Stromal cell of bone marrow (primary cell): Measurements from ENCODE around the gene CFAP90.

Experiments used
- DNase-seq: peaks from one replicate; pipeline ENCODE4 v3.0.0-alpha.2; 2012; ENCODE audit warnings: low read depth

CFAP90 gene

GRCh38 chr5:7868427-7868772, 17.5 kb upstream of the CFAP90 start:
- no peak for DNase-seq

GRCh38 chr5:7867260-7867659, 16.3 kb upstream of the CFAP90 start:
- no peak for DNase-seq

GRCh38 chr5:7866196-7866595, 15.3 kb upstream of the CFAP90 start:
- DNase-seq = no peak

- DNase-seq = no peak
These were observed 7.1 kb upstream of the CFAP90 start for GRCh38 chr5:7857926-7858632.

GRCh38 chr5:7857361-7857760, 6.4 kb upstream of the CFAP90 start:
- no peak for DNase-seq

- DNase-seq = no peak
These were observed 5.9 kb upstream of the CFAP90 start for GRCh38 chr5:7856855-7857254.

- no peak for DNase-seq
These were observed 4.7 kb upstream of the CFAP90 start for GRCh38 chr5:7855611-7856010.

GRCh38 chr5:7852988-7853387, 2.1 kb upstream of the CFAP90 start:
- no peak for DNase-seq

- peak; percentile 48 for DNase-seq
These were observed 1.6 kb upstream of the CFAP90 start for GRCh38 chr5:7852542-7852941.

GRCh38 chr5:7851617-7852289, 820 bp upstream of the CFAP90 start:
- no peak for DNase-seq

- no peak for DNase-seq
These were observed 283 bp upstream of the CFAP90 start for GRCh38 chr5:7851240-7851592.

- DNase-seq = no peak
These were observed 1.1 kb downstream of the CFAP90 start for GRCh38 chr5:7849681-7850394.

- DNase-seq = peak; percentile 21
These were observed 2.6 kb downstream of the CFAP90 start for GRCh38 chr5:7848296-7848695.

GRCh38 chr5:7846327-7846726, 4.6 kb downstream of the CFAP90 start:
- no peak for DNase-seq

GRCh38 chr5:7845557-7845956, 5.4 kb downstream of the CFAP90 start:
- no peak for DNase-seq

- no peak for DNase-seq
These were observed 6.0 kb downstream of the CFAP90 start for GRCh38 chr5:7844901-7845300.

- no peak for DNase-seq
These were observed 8.4 kb downstream of the CFAP90 start for GRCh38 chr5:7842531-7842930.

GRCh38 chr5:7837403-7837802, 13.5 kb downstream of the CFAP90 start:
- DNase-seq = no peak

- no peak for DNase-seq
These were observed 16.0 kb downstream of the CFAP90 start for GRCh38 chr5:7834982-7835381.

- no peak for DNase-seq
These were observed 22.7 kb downstream of the CFAP90 start for GRCh38 chr5:7828269-7828668.

GRCh38 chr5:7827610-7828009, 23.3 kb downstream of the CFAP90 start:
- DNase-seq = no peak

GRCh38 chr5:7825630-7826029, 25.3 kb downstream of the CFAP90 start:
- no peak for DNase-seq

- DNase-seq = no peak
These were observed 25.9 kb downstream of the CFAP90 start for GRCh38 chr5:7824995-7825394.
